Thoracic aorta (tissue), 2 donors: ENCODE measurements around the gene TMED1. TPM values are rescaled to one million over a fixed set of nuclear protein-coding genes. Genes with fewer than 3 reads are reported as not detected.

Source experiments
- ATAC-seq: fragments of 150-250 bp; one replicate; pipeline ENCODE4 v1.8.0; 2017; ENCODE audit warnings: low read depth; ENCODE audit not compliant: insufficient number of reproducible peaks, low FRiP score
- DNase-seq: peaks from one replicate; pipeline ENCODE4 v3.0.0-alpha.2; 2020; ENCODE audit warnings: low spot score
- H3K27ac ChIP-seq, 2 donors: fragments of 200-600 bp; sonication (generic); 1 replicate in 1 of 2; 2 replicates in 1 of 2; pipeline ENCODE4 v1.5.1; 2016; ENCODE audit warnings: mild to moderate bottlenecking in 2 of 2, moderate library complexity in 2 of 2
- H3K27me3 ChIP-seq: fragments of 200-600 bp; sonication (generic); replicated peaks from 2 replicates; pipeline ENCODE4 v1.6.0; 2016; ENCODE audit warnings: mild to moderate bottlenecking; ENCODE audit not compliant: insufficient read depth
- H3K36me3 ChIP-seq: fragments of 200-600 bp; sonication (generic); one replicate; pipeline ENCODE4 v1.5.1; 2016
- H3K4me1 ChIP-seq, 2 donors: fragments of 200-600 bp; sonication (generic); 1 replicate in 1 of 2; 2 replicates in 1 of 2; pipeline versions ENCODE4 v1.5.1 to v1.6.0; 2016; ENCODE audit warnings: low read depth in 2 of 2, mild to moderate bottlenecking in 1 of 2; ENCODE audit not compliant: control insufficient read depth in 1 of 2
- H3K4me3 ChIP-seq: fragments of 200-600 bp; sonication (generic); 2 replicates; pipeline ENCODE4 v1.5.1; 2016; ENCODE audit warnings: mild to moderate bottlenecking
- H3K9me3 ChIP-seq: fragments of 200-600 bp; sonication (generic); 2 replicates; pipeline ENCODE4 v1.5.1; 2016
- CTCF ChIP-seq: fragments of 200-600 bp; sonication (generic); IDR thresholded peaks from one replicate; pipeline ENCODE4 v1.5.1; 2019; ENCODE audit warnings: antibody characterized with exemption
- total RNA-seq, 2 donors: library from RNA; depleted of rRNA; stranded (reverse); fragments of >200 nt; gene quantifications; one replicate each; pipeline versions ENCODE4 v1.1.0 to v1.2.3, GENCODE V29; 2016

The TMED1 gene
- total RNA-seq, 2 donors from 2014 or later = 19.4 to 22.4 TPM

GRCh38 chr19:10835089-10835753 lies 791 bp downstream of the TMED1 start:
- peak overlapping the region; percentile 93 for H3K4me3 ChIP-seq
- ATAC-seq = no peak

GRCh38 chr19:10832939-10833296 lies 3.1 kb downstream of the TMED1 start:
- no peaks in the 10 kb centered on the region for H3K27me3 ChIP-seq
- H3K9me3 ChIP-seq = no peaks in the 10 kb centered on the region
- no peak overlapping the region for H3K27ac ChIP-seq
- no peak for TF ChIP-seq CTCF
- ATAC-seq (no peak), DNase-seq (no peak)
- H3K4me3 ChIP-seq = no peak overlapping the region
- peaks cover 0 to 7% of the 10 kb centered on the region in 2 donors for H3K4me1 ChIP-seq
- H3K36me3 ChIP-seq = peaks cover 7% of the 10 kb centered on the region

More at GRCh38 chr19:10835089-10835753, 791 bp downstream of the TMED1 start:
- Histone ChIP-seq H3K27me3 (no peaks in the 10 kb centered on the region), H3K9me3 (no peaks in the 10 kb centered on the region), H3K27ac (peak overlapping the region; percentile 99), H3K36me3 (peaks cover 3% of the 10 kb centered on the region), H3K4me1 (peaks cover 0 to 7% of the 10 kb centered on the region in 2 donors)
- TF ChIP-seq CTCF = no peak
- DNase-seq = no peak

- TF ChIP-seq CTCF = no peak
- Histone ChIP-seq H3K9me3 (no peaks in the 10 kb centered on the region), H3K36me3 (peaks cover 7% of the 10 kb centered on the region), H3K27me3 (no peaks in the 10 kb centered on the region), H3K4me1 (peaks cover 0 to 7% of the 10 kb centered on the region in 2 donors), H3K4me3 (no peak overlapping the region), H3K27ac (no peak overlapping the region)
- DNase-seq = no peak
- no peak for ATAC-seq
These were observed 3.7 kb downstream of the TMED1 start for GRCh38 chr19:10831987-10832938.

- TF ChIP-seq CTCF = no peak
- no peak overlapping the region for H3K4me3 ChIP-seq
- H3K36me3 ChIP-seq = peaks cover 10% of the 10 kb centered on the region
These were observed 4.9 kb downstream of the TMED1 start for GRCh38 chr19:10830931-10831779.

More at GRCh38 chr19:10830931-10831779, 4.9 kb downstream of the TMED1 start:
- Histone ChIP-seq H3K27ac (no peak overlapping the region), H3K27me3 (no peaks in the 10 kb centered on the region), H3K9me3 (no peaks in the 10 kb centered on the region), H3K4me1 (no peaks in the 10 kb centered on the region)
- DNase-seq (no peak), ATAC-seq (no peak)
